Right lung (tissue), 5 donors: Measurements from ENCODE around the gene RABEP1. TPM values are rescaled to one million over a fixed set of nuclear protein-coding genes. Genes with fewer than 3 reads are reported as not detected.

Experiments used
- DNase-seq, 2 donors: peaks; one replicate each; pipeline ENCODE4 v3.0.0-alpha.2; 2013
- polyA plus RNA-seq, 5 donors: library from polyadenylated mRNA; unstranded; fragments of 120-200 nt; gene quantifications; one replicate each; pipeline versions ENCODE4 v1.2.1 to v1.2.3, GENCODE V29; 2013; ENCODE audit warnings: inconsistent platforms in 1 of 5, low replicate concordance in 1 of 5; ENCODE audit not compliant: insufficient read length in 5 of 5, insufficient read depth in 1 of 5

Gene RABEP1
- polyA plus RNA-seq, 5 donors, result 47.0 to 59.2 (median 56.1) TPM

DNA sequence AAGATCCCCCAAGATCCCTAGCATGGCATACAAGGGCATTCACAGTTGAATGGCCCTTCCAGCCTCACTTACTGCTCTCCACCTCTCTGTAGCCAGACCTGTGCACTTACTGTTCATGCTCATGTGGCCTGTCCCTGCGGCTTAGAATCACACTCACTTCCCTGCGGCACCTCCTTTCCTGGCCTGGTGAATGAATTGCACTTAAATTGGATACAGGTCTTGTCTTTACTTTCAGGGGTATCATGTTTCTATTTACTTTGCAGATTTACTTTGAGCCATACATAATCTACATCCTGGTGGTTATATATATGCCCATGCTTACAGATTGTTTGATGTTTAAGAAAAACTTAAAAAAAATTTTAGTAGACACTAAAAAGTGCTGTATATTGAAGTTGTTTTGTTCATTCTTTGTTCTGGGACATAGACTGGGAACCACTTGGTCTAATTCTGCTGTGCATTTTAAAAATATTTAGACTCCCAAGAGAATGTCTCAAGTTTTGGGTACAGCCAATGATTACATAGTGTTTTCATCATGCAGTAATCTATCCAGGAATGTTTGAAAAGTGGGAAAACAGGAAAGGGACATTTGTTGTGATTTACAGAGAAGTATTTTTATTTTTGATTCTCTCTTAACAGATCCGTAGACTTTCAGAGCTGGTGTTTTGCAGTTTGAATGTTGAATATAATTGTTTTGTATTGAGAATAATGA, 73.5 kb downstream of the RABEP1 start:
- no peak for DNase-seq

- DNase-seq, result no peak
These were observed 79.3 kb downstream of the RABEP1 start for GRCh38 chr17:5361426-5361825.

DNA sequence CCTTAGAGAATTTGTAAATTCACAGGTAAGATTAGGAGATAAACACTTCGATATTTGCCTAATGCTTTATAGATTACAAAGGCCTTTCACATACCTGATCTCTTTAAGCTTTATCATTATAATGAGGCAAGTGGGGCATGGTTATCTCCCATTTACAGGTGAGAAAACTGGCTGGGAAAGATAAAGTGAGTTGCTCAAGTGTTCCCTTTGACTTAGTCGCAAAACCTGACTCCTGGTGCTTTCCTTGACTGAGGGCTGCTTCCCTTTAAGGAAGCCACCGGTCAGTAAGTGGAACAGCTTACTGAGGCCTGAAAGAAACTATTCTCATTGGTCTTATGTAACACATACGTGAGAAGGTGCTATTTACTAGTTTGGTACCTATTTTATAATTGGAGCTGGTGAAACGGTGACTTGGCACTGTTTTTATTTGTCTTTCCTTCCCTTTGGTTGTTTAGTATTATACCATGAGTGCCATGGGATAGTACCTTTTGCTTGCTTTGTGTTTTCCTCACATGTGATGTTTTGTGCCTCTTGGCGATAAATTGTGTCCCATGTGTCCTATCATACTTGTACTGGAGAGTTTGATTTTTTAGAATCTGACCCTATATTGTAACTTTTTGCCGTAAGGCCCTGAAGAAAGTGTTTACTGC, 80.2 kb downstream of the RABEP1 start:
- no peak for DNase-seq

GRCh38 chr17:5364156-5364555, 82.1 kb downstream of the RABEP1 start:
- DNase-seq, result no peak

GRCh38 chr17:5364696-5365095, 82.6 kb downstream of the RABEP1 start:
- DNase-seq, result no peak

- no peak for DNase-seq
These were observed 83.7 kb downstream of the RABEP1 start for GRCh38 chr17:5365831-5366230.

DNA sequence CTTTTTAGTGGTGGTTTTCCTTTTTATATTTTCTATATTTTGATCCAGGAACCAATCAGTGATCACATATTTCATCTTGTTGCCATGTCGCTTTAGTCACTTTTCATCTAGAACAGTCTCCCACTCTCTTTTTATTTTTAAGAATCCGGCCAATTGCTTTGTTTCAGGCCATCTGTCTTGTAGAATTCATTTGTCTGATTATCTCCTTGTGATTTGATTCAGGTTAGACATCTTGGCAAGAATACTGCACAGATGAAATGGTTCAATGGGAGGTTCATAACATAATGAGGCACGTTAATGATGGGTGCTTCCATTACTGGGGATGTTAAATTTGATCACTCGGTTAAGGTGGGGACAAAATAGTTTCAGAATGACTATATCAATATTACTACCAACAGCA, 88.3 kb downstream of the RABEP1 start:
- no peak for DNase-seq

DNA sequence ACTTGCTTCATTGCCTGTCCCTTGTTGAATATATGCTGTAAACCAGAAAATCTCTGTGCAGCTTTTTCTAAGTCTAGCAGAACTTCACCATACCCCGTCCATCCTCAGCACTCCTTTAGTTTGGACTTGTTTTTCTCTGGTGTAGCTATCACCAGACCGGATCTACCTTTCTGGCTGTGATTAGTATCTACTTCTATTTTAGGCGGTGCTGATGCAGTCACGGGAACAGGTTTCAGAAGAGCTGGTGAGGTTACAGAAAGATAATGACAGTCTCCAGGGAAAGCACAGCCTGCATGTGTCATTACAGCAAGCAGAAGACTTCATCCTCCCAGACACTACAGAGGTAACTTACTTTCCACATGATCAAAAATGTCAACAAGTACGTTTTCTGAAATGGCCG, 91.0 kb downstream of the RABEP1 start:
- no peak for DNase-seq

GRCh38 chr17:5378566-5379207, 96.6 kb downstream of the RABEP1 start:
- no peak for DNase-seq

- DNase-seq, result no peak
These were observed 97.4 kb downstream of the RABEP1 start for GRCh38 chr17:5379351-5380107.

DNA sequence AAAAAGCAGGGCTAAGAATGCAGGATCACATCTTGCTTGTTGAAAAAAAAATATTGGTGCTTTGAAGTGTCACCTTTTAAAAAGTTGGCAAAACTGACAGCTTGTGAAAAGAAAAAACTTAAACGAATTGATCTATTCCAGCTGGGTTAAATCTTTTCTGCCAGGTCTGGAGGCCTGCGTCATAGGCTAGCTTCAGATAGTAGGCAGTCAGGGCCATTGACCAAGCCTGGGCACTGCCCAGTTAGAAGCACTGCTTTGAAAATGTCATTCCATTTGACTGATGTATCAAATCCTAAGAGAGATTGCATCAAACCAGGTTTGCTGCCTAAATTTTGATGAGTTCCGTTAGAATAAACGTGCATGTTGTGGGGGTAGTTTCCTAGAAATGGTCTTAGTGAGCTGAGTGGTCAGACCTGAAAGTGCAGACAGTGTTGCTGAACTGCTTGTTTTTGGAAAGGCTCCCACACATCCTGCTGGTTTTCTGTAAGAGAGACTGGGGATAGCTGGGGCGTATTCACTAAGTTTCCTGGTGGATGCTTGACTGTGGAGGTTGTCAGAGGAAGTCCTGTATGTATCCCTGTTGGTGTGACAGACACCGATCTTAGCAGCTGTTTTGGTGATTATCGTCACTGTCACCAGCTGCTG, 98.5 kb downstream of the RABEP1 start:
- DNase-seq, result no peak

DNA sequence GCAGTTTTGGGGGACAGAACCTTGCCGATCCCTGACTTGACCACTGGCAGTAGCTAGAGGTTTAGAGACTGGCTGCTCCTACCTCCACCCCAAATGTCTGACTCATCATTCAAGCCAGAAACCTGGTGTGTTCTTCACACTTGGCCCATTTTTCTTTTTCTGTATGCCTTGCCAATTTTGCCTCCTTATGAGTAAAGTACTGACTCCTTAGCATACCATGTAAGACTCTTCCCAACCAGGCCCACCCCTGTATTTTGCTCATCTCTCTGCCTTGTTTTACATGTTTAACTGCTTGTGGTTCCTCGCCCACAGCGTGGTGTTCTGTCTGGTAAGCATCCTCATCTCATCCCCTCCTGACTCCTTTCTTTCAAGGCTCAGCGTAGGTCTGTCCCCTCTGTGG, 99.5 kb downstream of the RABEP1 start:
- no peak for DNase-seq

DNA sequence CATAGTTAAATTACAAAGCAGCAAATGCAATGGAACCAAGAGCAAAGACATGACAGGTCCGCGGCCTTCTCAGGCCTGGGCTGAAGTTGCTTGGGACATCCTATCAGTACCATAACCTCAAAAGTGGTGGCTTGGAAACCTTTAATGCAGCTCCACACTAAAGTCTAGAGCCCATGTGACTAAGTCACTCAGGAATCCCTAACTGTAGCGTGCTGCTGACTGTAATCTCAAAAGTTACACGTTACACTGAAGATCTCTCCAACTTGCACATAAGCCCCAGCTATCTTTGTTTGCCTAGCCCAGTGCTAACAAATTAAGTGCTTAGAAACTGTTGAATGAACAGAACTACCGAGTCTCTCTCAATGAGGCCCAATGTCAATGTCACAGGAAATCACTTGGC, 109.6 kb downstream of the RABEP1 start:
- DNase-seq, result no peak

GRCh38 chr17:5396612-5397011, 114.5 kb downstream of the RABEP1 start:
- no peak for DNase-seq

- no peak for DNase-seq
These were observed 117.7 kb downstream of the RABEP1 start for GRCh38 chr17:5399767-5400166.

GRCh38 chr17:5405400-5405799, 123.3 kb downstream of the RABEP1 start:
- no peak for DNase-seq

GRCh38 chr17:5408186-5408585, 126.1 kb downstream of the RABEP1 start:
- DNase-seq, result no peak

DNA sequence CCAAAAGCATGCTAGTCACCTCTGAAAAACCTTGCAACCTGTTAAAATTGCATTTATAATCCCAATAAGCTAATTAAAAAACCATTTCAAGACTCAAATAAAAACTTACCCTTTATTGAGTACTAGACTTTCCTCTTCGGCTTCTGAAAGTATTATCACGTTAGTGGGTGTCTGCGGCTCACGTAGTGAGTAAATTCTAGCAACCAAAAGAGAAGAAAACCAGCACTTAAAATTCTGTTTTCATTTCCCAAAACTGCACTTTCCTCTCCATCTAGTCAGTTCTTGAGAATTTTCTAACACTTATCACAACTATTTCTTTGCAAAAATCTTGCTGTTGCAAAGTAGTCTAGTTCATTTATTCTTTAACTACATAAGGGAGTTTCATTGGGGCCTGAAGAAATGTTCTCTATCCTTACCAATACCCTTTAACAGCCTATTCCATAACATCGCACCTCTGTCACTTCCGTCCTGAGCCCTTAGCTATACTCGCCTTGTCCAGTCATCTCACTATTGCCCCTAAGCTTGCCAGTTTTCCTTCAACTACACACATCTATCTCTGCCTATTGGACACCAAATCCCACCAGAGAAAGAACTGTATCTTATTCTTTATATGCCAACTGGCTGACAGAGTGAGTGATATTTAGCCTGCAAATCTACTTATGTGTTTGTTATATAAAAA, 128.6 kb downstream of the RABEP1 start:
- no peak for DNase-seq

- DNase-seq, result no peak
These were observed 131.6 kb downstream of the RABEP1 start for GRCh38 chr17:5413682-5414081.

- DNase-seq, result no peak
These were observed 134.8 kb downstream of the RABEP1 start for GRCh38 chr17:5416901-5417300.

GRCh38 chr17:5418858-5419355, 136.8 kb downstream of the RABEP1 start:
- peak; percentile 16 to 33 for DNase-seq
